ENCODE measurements around the gene ZCCHC8.
"Not testable (repeated sequence)": the region's sequence is repeated elsewhere in the genome, so short reads cannot be mapped to it uniquely, and the experiment has no call there.

Gene ZCCHC8

DNA sequence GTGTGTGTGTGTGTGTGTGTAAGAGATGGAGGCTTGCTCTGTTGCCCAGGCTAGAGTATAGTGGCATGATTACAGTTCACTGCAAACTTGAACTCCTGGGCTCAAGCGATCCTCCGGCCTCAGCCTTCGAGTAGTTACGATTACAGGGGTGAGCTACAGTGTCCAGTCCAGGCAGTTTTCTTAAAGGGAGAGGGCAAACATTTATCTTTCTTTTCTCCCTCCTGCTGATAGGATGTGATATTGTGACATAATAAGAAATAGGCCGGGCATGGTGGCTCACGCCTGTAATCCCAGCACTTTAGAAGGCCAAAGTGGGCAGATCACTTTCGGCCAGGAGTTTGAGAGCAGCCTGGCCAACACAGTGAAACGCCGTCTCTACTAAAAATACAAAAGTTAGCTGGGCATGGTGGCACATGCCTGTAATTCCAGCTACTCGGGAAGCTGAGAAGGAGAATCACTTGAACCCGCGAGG lies 46.4 kb downstream of the ZCCHC8 start:
- Histone ChIP-seq H3K4me3 (replicated peaks; ENCODE audit: insufficient read depth, low read length) (no peak overlapping the region), H3K27me3 (ENCODE audit: insufficient read depth, poor library complexity, severe bottlenecking) (no peaks in the 10 kb centered on the region), H3K27ac (replicated peaks) (no peak overlapping the region)
- TF ChIP-seq POLR2AphosphoS5 (IDR thresholded peaks at IDR 0.05; ENCODE audit: low read depth): no peak
- TF ChIP-seq, protein P1, sequence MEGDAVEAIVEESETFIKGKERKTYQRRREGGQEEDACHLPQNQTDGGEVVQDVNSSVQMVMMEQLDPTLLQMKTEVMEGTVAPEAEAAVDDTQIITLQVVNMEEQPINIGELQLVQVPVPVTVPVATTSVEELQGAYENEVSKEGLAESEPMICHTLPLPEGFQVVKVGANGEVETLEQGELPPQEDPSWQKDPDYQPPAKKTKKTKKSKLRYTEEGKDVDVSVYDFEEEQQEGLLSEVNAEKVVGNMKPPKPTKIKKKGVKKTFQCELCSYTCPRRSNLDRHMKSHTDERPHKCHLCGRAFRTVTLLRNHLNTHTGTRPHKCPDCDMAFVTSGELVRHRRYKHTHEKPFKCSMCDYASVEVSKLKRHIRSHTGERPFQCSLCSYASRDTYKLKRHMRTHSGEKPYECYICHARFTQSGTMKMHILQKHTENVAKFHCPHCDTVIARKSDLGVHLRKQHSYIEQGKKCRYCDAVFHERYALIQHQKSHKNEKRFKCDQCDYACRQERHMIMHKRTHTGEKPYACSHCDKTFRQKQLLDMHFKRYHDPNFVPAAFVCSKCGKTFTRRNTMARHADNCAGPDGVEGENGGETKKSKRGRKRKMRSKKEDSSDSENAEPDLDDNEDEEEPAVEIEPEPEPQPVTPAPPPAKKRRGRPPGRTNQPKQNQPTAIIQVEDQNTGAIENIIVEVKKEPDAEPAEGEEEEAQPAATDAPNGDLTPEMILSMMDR (IDR thresholded peaks at IDR 0.05; ENCODE audit: insufficient read depth, low read length): no peak
- TF ChIP-seq, protein P2, sequence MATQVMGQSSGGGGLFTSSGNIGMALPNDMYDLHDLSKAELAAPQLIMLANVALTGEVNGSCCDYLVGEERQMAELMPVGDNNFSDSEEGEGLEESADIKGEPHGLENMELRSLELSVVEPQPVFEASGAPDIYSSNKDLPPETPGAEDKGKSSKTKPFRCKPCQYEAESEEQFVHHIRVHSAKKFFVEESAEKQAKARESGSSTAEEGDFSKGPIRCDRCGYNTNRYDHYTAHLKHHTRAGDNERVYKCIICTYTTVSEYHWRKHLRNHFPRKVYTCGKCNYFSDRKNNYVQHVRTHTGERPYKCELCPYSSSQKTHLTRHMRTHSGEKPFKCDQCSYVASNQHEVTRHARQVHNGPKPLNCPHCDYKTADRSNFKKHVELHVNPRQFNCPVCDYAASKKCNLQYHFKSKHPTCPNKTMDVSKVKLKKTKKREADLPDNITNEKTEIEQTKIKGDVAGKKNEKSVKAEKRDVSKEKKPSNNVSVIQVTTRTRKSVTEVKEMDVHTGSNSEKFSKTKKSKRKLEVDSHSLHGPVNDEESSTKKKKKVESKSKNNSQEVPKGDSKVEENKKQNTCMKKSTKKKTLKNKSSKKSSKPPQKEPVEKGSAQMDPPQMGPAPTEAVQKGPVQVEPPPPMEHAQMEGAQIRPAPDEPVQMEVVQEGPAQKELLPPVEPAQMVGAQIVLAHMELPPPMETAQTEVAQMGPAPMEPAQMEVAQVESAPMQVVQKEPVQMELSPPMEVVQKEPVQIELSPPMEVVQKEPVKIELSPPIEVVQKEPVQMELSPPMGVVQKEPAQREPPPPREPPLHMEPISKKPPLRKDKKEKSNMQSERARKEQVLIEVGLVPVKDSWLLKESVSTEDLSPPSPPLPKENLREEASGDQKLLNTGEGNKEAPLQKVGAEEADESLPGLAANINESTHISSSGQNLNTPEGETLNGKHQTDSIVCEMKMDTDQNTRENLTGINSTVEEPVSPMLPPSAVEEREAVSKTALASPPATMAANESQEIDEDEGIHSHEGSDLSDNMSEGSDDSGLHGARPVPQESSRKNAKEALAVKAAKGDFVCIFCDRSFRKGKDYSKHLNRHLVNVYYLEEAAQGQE (IDR thresholded peaks at IDR 0.05; ENCODE audit: insufficient replicate concordance, low read depth): no peak
- TF ChIP-seq GABPA (IDR thresholded peaks at IDR 0.05; ENCODE audit: low read depth): no peak; the same call in 1 of the 2 replicates
- TF ChIP-seq SPI1 (IDR thresholded peaks at IDR 0.05; ENCODE audit: borderline replicate concordance, low read depth): no peak
- no peak for DNase-seq (ENCODE audit: low read depth in 1 of 2, low spot score in 1 of 2)

DNA sequence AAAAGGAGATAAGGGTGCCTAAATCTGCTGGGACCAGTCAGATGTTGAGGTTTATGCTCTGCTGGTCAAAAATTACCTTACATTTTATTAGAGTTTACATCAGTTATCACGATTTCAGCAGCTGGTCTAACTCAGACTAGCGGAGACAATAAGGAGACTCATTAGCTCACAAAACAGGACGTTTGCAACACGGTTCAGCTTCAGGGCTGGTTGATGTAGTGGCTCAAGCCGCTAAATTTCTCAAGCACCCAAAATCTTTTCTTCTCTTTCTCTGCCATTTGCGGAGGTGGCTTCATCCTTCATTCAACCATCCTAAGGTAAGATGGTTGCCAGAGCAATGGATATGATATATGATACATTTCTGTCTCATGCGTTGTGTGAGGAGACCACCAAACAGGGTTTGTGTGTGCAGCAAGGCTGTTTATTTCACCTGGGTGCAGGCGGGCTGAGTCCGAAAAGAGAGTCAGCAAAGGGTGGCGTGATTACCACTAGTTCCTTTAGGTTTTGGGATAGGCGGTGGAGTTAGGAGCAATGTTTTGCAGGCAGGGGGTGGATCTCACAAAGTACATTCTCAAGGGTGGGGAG lies 47.9 kb downstream of the ZCCHC8 start:
- no peak overlapping the region for H3K27ac ChIP-seq (replicated peaks)
- H3K27me3 ChIP-seq (ENCODE audit: insufficient read depth, poor library complexity, severe bottlenecking): no peaks in the 10 kb centered on the region
- no peak overlapping the region for H3K4me3 ChIP-seq (replicated peaks; ENCODE audit: insufficient read depth, low read length)
- DNase-seq (ENCODE audit: low read depth in 1 of 2, low spot score in 1 of 2): peak in 1 of 2 experiments; percentile 9
- no peak for TF ChIP-seq GABPA (IDR thresholded peaks at IDR 0.05; ENCODE audit: low read depth)
- TF ChIP-seq SPI1 (IDR thresholded peaks at IDR 0.05; ENCODE audit: borderline replicate concordance, low read depth): no peak
- TF ChIP-seq POLR2AphosphoS5 (IDR thresholded peaks at IDR 0.05; ENCODE audit: low read depth): no peak
- TF ChIP-seq, protein P2 (IDR thresholded peaks at IDR 0.05; ENCODE audit: insufficient replicate concordance, low read depth): no peak
- TF ChIP-seq, protein P1 (IDR thresholded peaks at IDR 0.05; ENCODE audit: insufficient read depth, low read length): no peak

DNA sequence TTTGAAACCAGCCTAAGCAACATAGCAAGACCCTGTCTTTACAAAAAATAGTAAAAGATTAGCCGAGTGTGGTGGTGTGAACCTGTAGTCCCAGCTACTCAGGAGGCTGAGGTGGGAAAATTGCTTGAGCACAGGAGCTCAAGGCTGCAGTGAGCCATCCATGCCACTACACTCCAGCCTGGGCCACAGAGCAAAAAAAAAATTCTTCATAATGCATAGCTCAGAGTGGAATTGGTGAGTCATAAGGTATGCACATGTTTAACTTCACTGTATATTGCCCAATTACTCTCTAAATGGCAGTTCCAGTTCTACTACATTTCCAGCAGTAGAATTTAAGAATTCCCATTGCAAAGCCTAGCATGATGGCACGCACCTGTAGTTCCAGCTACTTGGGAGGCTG lies 51.4 kb downstream of the ZCCHC8 start:
- no peak overlapping the region for H3K4me3 ChIP-seq (replicated peaks; ENCODE audit: insufficient read depth, low read length)
- H3K27me3 ChIP-seq (ENCODE audit: insufficient read depth, poor library complexity, severe bottlenecking): no peaks in the 10 kb centered on the region
- TF ChIP-seq, protein P2 (IDR thresholded peaks at IDR 0.05; ENCODE audit: insufficient replicate concordance, low read depth): no peak
- no peak for TF ChIP-seq SPI1 (IDR thresholded peaks at IDR 0.05; ENCODE audit: borderline replicate concordance, low read depth)
- no peak for TF ChIP-seq GABPA (IDR thresholded peaks at IDR 0.05; ENCODE audit: low read depth)
- TF ChIP-seq POLR2AphosphoS5 (IDR thresholded peaks at IDR 0.05; ENCODE audit: low read depth): no peak
- TF ChIP-seq, protein P1 (IDR thresholded peaks at IDR 0.05; ENCODE audit: insufficient read depth, low read length): no peak
- H3K27ac ChIP-seq (replicated peaks): no peak overlapping the region
- peak; percentile 34 to 74 for DNase-seq (ENCODE audit: low read depth in 1 of 2, low spot score in 1 of 2)

DNA sequence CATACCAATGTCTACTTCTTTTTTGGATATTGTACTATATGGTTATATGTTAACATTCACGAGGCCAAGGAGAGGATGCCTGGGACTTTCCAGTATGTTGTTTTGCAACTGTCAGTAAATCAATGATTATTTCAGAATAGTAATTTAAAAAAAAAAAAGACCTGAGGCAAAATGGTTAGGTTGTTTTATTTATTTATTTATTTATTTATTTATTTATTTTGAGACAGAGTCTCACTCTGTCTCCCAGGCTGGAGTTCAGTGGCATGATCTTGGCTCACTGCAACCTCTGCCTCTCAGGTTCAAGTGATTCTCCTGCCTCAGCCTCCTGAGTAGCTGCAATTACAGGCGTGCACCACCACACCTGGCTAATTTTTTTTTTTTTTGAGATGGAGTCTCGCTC lies 52.9 kb downstream of the ZCCHC8 start:
- DNase-seq (ENCODE audit: low read depth in 1 of 2, low spot score in 1 of 2); H3K4me3 ChIP-seq (replicated peaks; ENCODE audit: insufficient read depth, low read length); H3K27ac ChIP-seq (replicated peaks); H3K27me3 ChIP-seq (ENCODE audit: insufficient read depth, poor library complexity, severe bottlenecking): not testable (repeated sequence)

DNA sequence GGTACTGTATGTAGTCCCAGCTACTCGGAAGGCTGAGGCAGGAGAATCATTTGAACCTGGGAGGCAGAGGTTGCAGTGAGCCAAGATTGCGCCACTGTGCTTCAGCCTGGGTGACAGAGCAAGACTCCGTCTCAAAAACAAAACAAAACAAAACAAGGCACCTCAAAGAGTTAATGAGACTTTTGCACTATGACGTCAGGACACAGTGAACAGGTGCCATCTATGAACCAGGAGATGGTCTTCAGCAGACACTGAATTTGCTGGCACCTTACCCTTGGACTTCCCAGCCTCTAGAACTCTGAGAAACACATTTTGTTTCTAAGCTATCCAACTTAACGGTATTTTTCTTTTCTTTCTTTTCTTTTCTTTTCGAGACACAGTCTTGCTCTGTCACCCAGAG lies 54.3 kb downstream of the ZCCHC8 start:
- DNase-seq (ENCODE audit: low read depth in 1 of 2, low spot score in 1 of 2); H3K4me3 ChIP-seq (replicated peaks; ENCODE audit: insufficient read depth, low read length); H3K27ac ChIP-seq (replicated peaks); H3K27me3 ChIP-seq (ENCODE audit: insufficient read depth, poor library complexity, severe bottlenecking): not testable (repeated sequence)

DNA sequence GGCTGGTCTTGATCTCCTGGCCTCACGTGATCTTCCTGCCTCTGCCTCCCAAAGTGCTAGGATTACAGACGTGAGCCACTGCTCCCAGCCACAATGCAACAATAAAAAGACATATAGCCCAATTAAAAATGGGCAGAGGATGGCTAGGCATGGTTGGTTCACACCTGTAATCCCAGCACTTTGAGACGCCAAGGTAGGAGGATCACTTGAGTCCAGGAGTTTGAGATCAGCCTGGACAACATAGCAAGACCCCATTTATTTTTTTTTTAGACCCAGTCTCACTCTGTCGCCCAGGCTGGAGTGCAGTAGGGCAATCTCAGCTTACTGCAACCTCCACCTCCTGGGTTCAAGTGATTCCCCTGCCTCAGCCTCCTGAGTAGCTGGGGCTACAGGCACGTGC lies 56.7 kb downstream of the ZCCHC8 start:
- H3K27ac ChIP-seq (replicated peaks); DNase-seq (ENCODE audit: low read depth in 1 of 2, low spot score in 1 of 2); H3K4me3 ChIP-seq (replicated peaks; ENCODE audit: insufficient read depth, low read length); H3K27me3 ChIP-seq (ENCODE audit: insufficient read depth, poor library complexity, severe bottlenecking): not testable (repeated sequence)
